Renal pelvis (tissue), 4 donors: ENCODE results near the gene SYNPR. TPM values are rescaled to one million over a fixed set of nuclear protein-coding genes. Genes with fewer than 3 reads are reported as not detected.
A peak's percentile ranks its signal among the peaks of the same experiment; 100 is the strongest.

Experiments
- DNase-seq: peaks from one replicate; pipeline ENCODE4 v3.0.0-alpha.2; 2013
- polyA plus RNA-seq, 3 donors: library from polyadenylated mRNA; unstranded; fragments of 120-200 nt; gene quantifications; one replicate each; pipeline ENCODE4 v1.2.1, GENCODE V29; 2013; ENCODE audit not compliant: insufficient read length in 3 of 3

The SYNPR gene
- polyA plus RNA-seq, 3 donors: 0.09 TPM; not detected in 2

GRCh38 chr3:63383040-63383439, 104.9 kb downstream of the SYNPR start:
- no peak for DNase-seq

- DNase-seq: no peak
These were observed 106.3 kb downstream of the SYNPR start for GRCh38 chr3:63384382-63384781.

- no peak for DNase-seq
These were observed 107.5 kb downstream of the SYNPR start for GRCh38 chr3:63385629-63386028.

GRCh38 chr3:63386568-63386967, 108.5 kb downstream of the SYNPR start:
- no peak for DNase-seq

- DNase-seq: no peak
These were observed 109.5 kb downstream of the SYNPR start for GRCh38 chr3:63387568-63387967.

GRCh38 chr3:63390710-63391230, 112.7 kb downstream of the SYNPR start:
- DNase-seq: no peak

GRCh38 chr3:63395960-63396359, 117.9 kb downstream of the SYNPR start:
- DNase-seq: no peak

- DNase-seq: no peak
These were observed 122.2 kb downstream of the SYNPR start for GRCh38 chr3:63400246-63400860.

GRCh38 chr3:63405882-63406281, 127.8 kb downstream of the SYNPR start:
- no peak for DNase-seq

GRCh38 chr3:63413523-63413922, 135.4 kb downstream of the SYNPR start:
- DNase-seq: no peak

- DNase-seq: no peak
These were observed 136.5 kb downstream of the SYNPR start for GRCh38 chr3:63414607-63415006.

GRCh38 chr3:63429905-63430304, 151.8 kb downstream of the SYNPR start:
- peak; percentile 10 for DNase-seq

GRCh38 chr3:63430875-63431274, 152.8 kb downstream of the SYNPR start:
- no peak for DNase-seq

- DNase-seq: no peak
These were observed 159.8 kb downstream of the SYNPR start for GRCh38 chr3:63437858-63438257.

GRCh38 chr3:63438826-63439371, 160.8 kb downstream of the SYNPR start:
- no peak for DNase-seq

- DNase-seq: no peak
These were observed 163.2 kb downstream of the SYNPR start for GRCh38 chr3:63441262-63441661.

- no peak for DNase-seq
These were observed 164.8 kb downstream of the SYNPR start for GRCh38 chr3:63442918-63443317.

- DNase-seq: no peak
These were observed 171.9 kb downstream of the SYNPR start for GRCh38 chr3:63450023-63450422.

GRCh38 chr3:63450634-63451363, 172.7 kb downstream of the SYNPR start:
- no peak for DNase-seq

- no peak for DNase-seq
These were observed 178.8 kb downstream of the SYNPR start for GRCh38 chr3:63456901-63457300.

GRCh38 chr3:63458405-63458804, 180.3 kb downstream of the SYNPR start:
- no peak for DNase-seq

- no peak for DNase-seq
These were observed 184.6 kb downstream of the SYNPR start for GRCh38 chr3:63462732-63463131.

- no peak for DNase-seq
These were observed 189.3 kb downstream of the SYNPR start for GRCh38 chr3:63467392-63467791.
